ENCODE measurements around the gene GTF2H4. TPM values are rescaled to one million over a fixed set of nuclear protein-coding genes. Genes with fewer than 3 reads are reported as not detected.
A peak's percentile ranks its signal among the peaks of the same experiment; 100 is the strongest.

The GTF2H4 gene
- total and polyA plus RNA-seq, 2 of the 8 experiments (the other 6 are each of a cell fraction or from before 2014, with no cell fraction given): 42.3 to 53.4 TPM

GRCh38 chr6:30938730-30939129 is 30.7 kb downstream of the GTF2H4 start:
- DNase-seq (ENCODE audit: low read depth in 1 of 2, low spot score in 2 of 2) (no peak), FAIRE-seq (no peak)
- H4K91ac ChIP-seq (replicated peaks; ENCODE audit: insufficient read length, low read length): no peak overlapping the region
- H3K4me3 ChIP-seq (ENCODE audit: extremely low read depth in 1 of 4, insufficient read depth in 2 of 4, low read depth in 3 of 4, low read length in 4 of 4): no peak overlapping the region
- H3K79me2 ChIP-seq (ENCODE audit: control insufficient read depth in 1 of 2, insufficient read depth in 2 of 2, low read length in 2 of 2): no peaks in the 10 kb centered on the region
- no peak overlapping the region for H2AK5ac ChIP-seq (ENCODE audit: low read depth, low read length)
- H3K36me3 ChIP-seq (ENCODE audit: control insufficient read depth in 2 of 4, insufficient read depth in 4 of 4, low read length in 3 of 4): no peaks in the 10 kb centered on the region
- CTCF ChIA-PET (ENCODE audit: partially characterized antibody): interaction anchor here (0.7 to 6.5 kb wide), 8 partner anchors 9 to 348 kb away, joined by 3 to 52 read pairs (median 5); partner anchors contain the start of gene VARS2
- H3K4me1 ChIP-seq (replicated peaks in 1 of 4; ENCODE audit: control insufficient read depth in 3 of 4, insufficient read depth in 4 of 4, low read length in 3 of 4): peaks cover 6 to 11% (median 9%) of the 10 kb centered on the region in 4 experiments
- no peaks in the 10 kb centered on the region; a peak in 1 of 7 replicates for H3K27me3 ChIP-seq (replicated peaks in 1 of 4; ENCODE audit: control insufficient read depth in 3 of 4, extremely low read depth in 1 of 4, insufficient read depth in 3 of 4, low read length in 3 of 4)
- WGBS, 2 experiments (ENCODE audit: extremely low coverage in 1 of 2, insufficient coverage in 1 of 2, insufficient read length in 1 of 2, insufficient replicate concordance in 2 of 2, low coverage in 1 of 2, low lambda C conversion rate in 2 of 2, missing lambda C conversion rate in 1 of 2): 85% methylated on average over 4 of the region's 4 CpGs; no CpG with 5 or more reads in 1 of the 2 experiments
- peak overlapping the region; percentile 61; the same call in 1 of the 2 replicates for H2BK20ac ChIP-seq (ENCODE audit: low read length)
- POLR2A ChIA-PET (ENCODE audit: partially characterized antibody): no interaction called here
- H3K27ac ChIP-seq (ENCODE audit: low read depth, low read length): no peak overlapping the region
- H3K4ac ChIP-seq (replicated peaks; ENCODE audit: insufficient read length, low read depth, low read length): no peak overlapping the region
- H3K23me2 ChIP-seq (ENCODE audit: low read depth, low read length): no peaks in the 10 kb centered on the region
- no peak overlapping the region for H3K56ac ChIP-seq (replicated peaks; ENCODE audit: insufficient read length, low read depth, low read length)
- H3K9ac ChIP-seq (replicated peaks in 1 of 4; ENCODE audit: extremely low read depth in 1 of 4, low read depth in 3 of 4, low read length in 3 of 4): no peak overlapping the region
- H3K23ac ChIP-seq (ENCODE audit: insufficient read length): no peak overlapping the region
- no peak overlapping the region for H4K8ac ChIP-seq (ENCODE audit: extremely low read depth, insufficient read depth, low read length)
- H2BK15ac ChIP-seq (ENCODE audit: low read length): 0 out of 2 replicates have a peak overlapping the region, but pooled peaks have one; percentile 18
- no peaks in the 10 kb centered on the region for H3K79me1 ChIP-seq (ENCODE audit: low read depth, low read length)
- H2BK12ac ChIP-seq (ENCODE audit: low read depth, low read length): no peak overlapping the region
- H2BK120ac ChIP-seq (replicated peaks; ENCODE audit: low read depth, low read length): no peak overlapping the region
- no peak overlapping the region for H4K5ac ChIP-seq (ENCODE audit: insufficient read length, low read depth, low read length)
- H3K9me3 ChIP-seq (ENCODE audit: insufficient read depth in 2 of 2, low read depth in 1 of 2, low read length in 1 of 2): no peaks in the 10 kb centered on the region
- 0 out of 2 replicates have a peak overlapping the region, but pooled peaks have one; percentile 8 for H2AFZ ChIP-seq (ENCODE audit: low read length)
- H3K14ac ChIP-seq (ENCODE audit: insufficient read length): no peak overlapping the region
- H4K20me1 ChIP-seq (replicated peaks in 1 of 2; ENCODE audit: control insufficient read depth in 1 of 2, insufficient read depth in 2 of 2, low read length in 2 of 2): no peaks in the 10 kb centered on the region
- no peak overlapping the region for H3K4me2 ChIP-seq (ENCODE audit: insufficient read depth in 1 of 2, low read depth in 2 of 2, low read length in 2 of 2)
- H2BK5ac ChIP-seq (ENCODE audit: low read depth, low read length): no peak overlapping the region
- H3K18ac ChIP-seq (ENCODE audit: extremely low read depth, low read length): no peak overlapping the region; the same call in 1 of the 2 replicates
- no peak for TF ChIP-seq MAFK (IDR thresholded peaks at IDR 0.05; ENCODE audit: low read depth, low read length)
- TF ChIP-seq BRCA1 (IDR thresholded peaks at IDR 0.05; ENCODE audit: low read depth, low read length): no peak
- no peak for TF ChIP-seq SIX5 (IDR thresholded peaks at IDR 0.05; ENCODE audit: low read depth, low read length)
- TF ChIP-seq YY1 (IDR thresholded peaks at IDR 0.05; ENCODE audit: low read depth, low read length): no peak
- TF ChIP-seq NANOG (IDR thresholded peaks at IDR 0.05; ENCODE audit: insufficient read depth, low read depth, low read length, poor library complexity, severe bottlenecking): no peak
- no peak for TF ChIP-seq SAP30 (IDR thresholded peaks at IDR 0.05; ENCODE audit: insufficient read depth, insufficient replicate concordance, low read length)
- no peak for TF ChIP-seq RNF2 (IDR thresholded peaks at IDR 0.05; ENCODE audit: borderline replicate concordance, low read depth, low read length, missing control alignments, poor library complexity, severe bottlenecking)
- TF ChIP-seq GTF2F1 (IDR thresholded peaks at IDR 0.05; ENCODE audit: borderline replicate concordance, low read depth, low read length): no peak
- TF ChIP-seq ASH2L (IDR thresholded peaks at IDR 0.05; ENCODE audit: low read length): no peak
- no peak for TF ChIP-seq ATF3 (IDR thresholded peaks at IDR 0.05; ENCODE audit: insufficient read depth, low read depth, low read length)
- no peak for TF ChIP-seq RAD21 (IDR thresholded peaks at IDR 0.05 in 1 of 2, conservative IDR thresholded peaks at IDR 0.05 in 1 of 2; ENCODE audit: low read depth in 2 of 2, low read length in 2 of 2)
- TF ChIP-seq KDM1A (IDR thresholded peaks at IDR 0.05; ENCODE audit: borderline replicate concordance, low read length): no peak
- no peak for TF ChIP-seq CEBPB (IDR thresholded peaks at IDR 0.05; ENCODE audit: low read depth, low read length)

Data from H1 (cell line).